HepG2 (cell line): ENCODE measurements around the gene ENSA. TPM values are rescaled to one million over a fixed set of nuclear protein-coding genes. Genes with fewer than 3 reads are reported as not detected.

Experiments used
- ARHGAP35 ChIP-seq: sonication (generic); formaldehyde crosslinking; IDR thresholded peaks from 2 replicates; pipeline ENCODE4 v1.9.0; 2022; ENCODE audit warnings: mild to moderate bottlenecking, inconsistent platforms, moderate library complexity, missing genetic modification reagents, borderline replicate concordance
- ARID4A ChIP-seq: sonication (generic); formaldehyde crosslinking; IDR thresholded peaks from 2 replicates; pipeline ENCODE4 v1.5.0; 2020; ENCODE audit warnings: mild to moderate bottlenecking, missing genetic modification reagents, borderline replicate concordance
- ARNT ChIP-seq: fragments of 450-650 bp; IDR thresholded peaks from 2 replicates; pipeline ENCODE4 v1.6.1; 2017
- CBFB ChIP-seq: sonication (generic); formaldehyde crosslinking; IDR thresholded peaks from 2 replicates; pipeline ENCODE4 v1.4.0; 2020; ENCODE audit warnings: missing genetic modification reagents
- HBP1 ChIP-seq: IDR thresholded peaks from 2 replicates; pipeline ENCODE4 v1.6.1; 2016; ENCODE audit warnings: low read depth, control low read depth
- HINFP ChIP-seq: sonication (generic); formaldehyde crosslinking; IDR thresholded peaks from 2 replicates; pipeline ENCODE4 v1.4.0; 2020; ENCODE audit warnings: low read depth, mild to moderate bottlenecking, missing genetic modification reagents
- NFRKB ChIP-seq: fragments of 450-650 bp; IDR thresholded peaks from 2 replicates; pipeline ENCODE4 v1.6.1; 2017
- PAX8 ChIP-seq: sonication (generic); formaldehyde crosslinking; IDR thresholded peaks from 2 replicates; pipeline ENCODE4 v1.8.0; 2022; ENCODE audit warnings: mild to moderate bottlenecking, missing genetic modification reagents, borderline replicate concordance
- RAD51 ChIP-seq: fragments of 450-650 bp; IDR thresholded peaks from 2 replicates; pipeline ENCODE4 v1.6.1; 2016; ENCODE audit warnings: borderline replicate concordance
- RARA ChIP-seq: IDR thresholded peaks from 2 replicates; pipeline ENCODE4 v1.6.1; 2016; ENCODE audit warnings: missing genetic modification reagents, missing compliant biosample characterization
- TFE3 ChIP-seq: IDR thresholded peaks from 2 replicates; pipeline ENCODE4 v1.6.1; 2016
- ZMYM4 ChIP-seq: sonication (generic); formaldehyde crosslinking; IDR thresholded peaks from 2 replicates; pipeline ENCODE4 v1.8.1; 2023; ENCODE audit warnings: mild to moderate bottlenecking, missing genetic modification reagents
- ZNF225 ChIP-seq: sonication (generic); formaldehyde crosslinking; IDR thresholded peaks from 2 replicates; pipeline ENCODE4 v1.4.0; 2020; ENCODE audit warnings: mild to moderate bottlenecking, missing genetic modification reagents
- polyA plus RNA-seq, 8 experiments: library from polyadenylated mRNA; depleted of rRNA in 3 of 8; stranded (reverse) in 7 of 8; unstranded in 1 of 8; fragments of >200 nt; fragmentation: Illumina TruSeq in 4 of 8; extraction: Trizol in 4 of 8; gene quantifications; 2 replicates each; pipeline versions ENCODE4 v1.2.1 to v1.2.3, GENCODE V29; 2011 to 2016; ENCODE audit warnings: low read depth in 4 of 8, missing spikeins in 1 of 8, mixed read lengths in 1 of 8; ENCODE audit not compliant: insufficient read depth in 1 of 8
- total RNA-seq, 5 experiments: library from RNA; depleted of rRNA; stranded (reverse); fragments of >200 nt; fragmentation: Illumina TruSeq; extraction: Trizol; gene quantifications; 2 replicates each; pipeline ENCODE4 v1.2.3, GENCODE V29; 2016; ENCODE audit warnings: low read depth in 1 of 5
- TF ChIP-seq, protein P1 (sequence below): sonication (generic); formaldehyde crosslinking; IDR thresholded peaks from 2 replicates; pipeline ENCODE4 v1.4.0; 2020; ENCODE audit warnings: missing genetic modification reagents

ENSA gene
- total and polyA plus RNA-seq, 2 of the 13 experiments (the other 11 are each of a cell fraction or from before 2014, with no cell fraction given), result 54.5 to 111 TPM

DNA sequence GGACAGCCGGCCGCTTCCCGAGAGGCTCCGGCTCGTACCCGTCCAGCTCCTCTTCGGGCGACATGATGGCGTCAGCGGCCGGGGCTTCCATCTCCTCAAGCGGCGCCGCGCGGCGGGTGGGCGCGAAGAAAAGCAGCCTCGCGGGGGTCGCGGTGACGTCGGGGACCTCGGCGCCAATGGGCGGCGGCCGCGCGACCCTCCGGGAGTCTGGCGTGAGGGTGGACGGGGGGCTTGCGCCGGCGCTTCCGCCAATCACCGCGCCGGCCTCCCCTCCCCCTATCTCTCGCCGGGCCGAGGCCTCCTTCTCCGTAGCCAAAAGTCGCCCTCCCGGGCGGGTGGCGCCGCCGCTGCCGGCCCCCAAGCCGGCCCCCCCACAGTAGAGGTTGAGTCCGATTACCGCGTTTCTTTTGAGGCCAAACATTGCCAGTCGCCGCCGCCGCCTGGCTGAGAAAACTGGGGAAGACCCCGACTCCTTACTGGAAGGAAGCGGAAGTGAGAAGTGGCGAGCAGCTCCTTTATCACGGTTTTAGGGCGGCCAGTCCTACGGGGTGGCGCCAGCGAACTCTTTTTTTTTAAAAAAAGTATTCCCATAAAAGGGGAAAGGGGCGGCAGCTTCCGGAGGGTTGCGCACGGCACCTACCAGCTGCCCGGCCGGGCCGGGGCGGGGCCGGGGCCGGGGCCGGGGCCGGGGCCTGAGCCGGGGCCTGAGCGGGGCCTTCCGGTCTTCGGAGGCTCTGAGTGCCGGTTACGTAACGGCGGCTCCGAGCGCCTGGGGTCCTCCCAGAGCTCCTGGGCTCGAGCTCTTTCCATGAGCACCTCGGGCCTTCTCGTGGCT is 50.1 kb downstream of the ENSA start, which contains the start of gene MCL1 (continued):
- TF ChIP-seq ARID4A (CRISPR knock-in tag) (peak; percentile 78; the same call in 1 of the 2 replicates), ARHGAP35 (CRISPR knock-in tag) (0 out of 2 replicates have a peak, but pooled peaks have one; percentile 76), PAX8 (CRISPR knock-in tag) (no peak), RARA (no peak), NFRKB (no peak), TFE3 (CRISPR knock-in tag) (peak; percentile 19; the same call in 1 of the 2 replicates), ZMYM4 (CRISPR knock-in tag) (peak; percentile 65; the same call in 1 of the 2 replicates), CBFB (CRISPR knock-in tag) (0 out of 2 replicates have a peak, but pooled peaks have one; percentile 16), ARNT (no peak), ZNF225 (CRISPR knock-in tag) (no peak; the same call in 1 of the 2 replicates), HINFP (CRISPR knock-in tag) (no peak; the same call in 1 of the 2 replicates), HBP1 (CRISPR knock-in tag) (peak; percentile 57; the same call in 1 of the 2 replicates), RAD51 (no peak)
- TF ChIP-seq, protein P1, sequence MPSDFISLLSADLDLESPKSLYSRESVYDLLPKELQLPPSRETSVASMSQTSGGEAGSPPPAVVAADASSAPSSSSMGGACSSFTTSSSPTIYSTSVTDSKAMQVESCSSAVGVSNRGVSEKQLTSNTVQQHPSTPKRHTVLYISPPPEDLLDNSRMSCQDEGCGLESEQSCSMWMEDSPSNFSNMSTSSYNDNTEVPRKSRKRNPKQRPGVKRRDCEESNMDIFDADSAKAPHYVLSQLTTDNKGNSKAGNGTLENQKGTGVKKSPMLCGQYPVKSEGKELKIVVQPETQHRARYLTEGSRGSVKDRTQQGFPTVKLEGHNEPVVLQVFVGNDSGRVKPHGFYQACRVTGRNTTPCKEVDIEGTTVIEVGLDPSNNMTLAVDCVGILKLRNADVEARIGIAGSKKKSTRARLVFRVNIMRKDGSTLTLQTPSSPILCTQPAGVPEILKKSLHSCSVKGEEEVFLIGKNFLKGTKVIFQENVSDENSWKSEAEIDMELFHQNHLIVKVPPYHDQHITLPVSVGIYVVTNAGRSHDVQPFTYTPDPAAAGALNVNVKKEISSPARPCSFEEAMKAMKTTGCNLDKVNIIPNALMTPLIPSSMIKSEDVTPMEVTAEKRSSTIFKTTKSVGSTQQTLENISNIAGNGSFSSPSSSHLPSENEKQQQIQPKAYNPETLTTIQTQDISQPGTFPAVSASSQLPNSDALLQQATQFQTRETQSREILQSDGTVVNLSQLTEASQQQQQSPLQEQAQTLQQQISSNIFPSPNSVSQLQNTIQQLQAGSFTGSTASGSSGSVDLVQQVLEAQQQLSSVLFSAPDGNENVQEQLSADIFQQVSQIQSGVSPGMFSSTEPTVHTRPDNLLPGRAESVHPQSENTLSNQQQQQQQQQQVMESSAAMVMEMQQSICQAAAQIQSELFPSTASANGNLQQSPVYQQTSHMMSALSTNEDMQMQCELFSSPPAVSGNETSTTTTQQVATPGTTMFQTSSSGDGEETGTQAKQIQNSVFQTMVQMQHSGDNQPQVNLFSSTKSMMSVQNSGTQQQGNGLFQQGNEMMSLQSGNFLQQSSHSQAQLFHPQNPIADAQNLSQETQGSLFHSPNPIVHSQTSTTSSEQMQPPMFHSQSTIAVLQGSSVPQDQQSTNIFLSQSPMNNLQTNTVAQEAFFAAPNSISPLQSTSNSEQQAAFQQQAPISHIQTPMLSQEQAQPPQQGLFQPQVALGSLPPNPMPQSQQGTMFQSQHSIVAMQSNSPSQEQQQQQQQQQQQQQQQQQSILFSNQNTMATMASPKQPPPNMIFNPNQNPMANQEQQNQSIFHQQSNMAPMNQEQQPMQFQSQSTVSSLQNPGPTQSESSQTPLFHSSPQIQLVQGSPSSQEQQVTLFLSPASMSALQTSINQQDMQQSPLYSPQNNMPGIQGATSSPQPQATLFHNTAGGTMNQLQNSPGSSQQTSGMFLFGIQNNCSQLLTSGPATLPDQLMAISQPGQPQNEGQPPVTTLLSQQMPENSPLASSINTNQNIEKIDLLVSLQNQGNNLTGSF (CRISPR knock-in tag), result no peak; the same call in 1 of the 2 replicates
